GM12801 (cell line): Measurements from ENCODE around the gene HEBP1.

ENCODE experiments used
- TF ChIP-seq, protein P1 (sequence below): IDR thresholded peaks from one replicate; pipeline ENCODE4 v1.5.1; 2011; ENCODE audit warnings: control low read depth; ENCODE audit not compliant: insufficient read length; ENCODE audit errors: extremely low read depth

HEBP1 gene

DNA sequence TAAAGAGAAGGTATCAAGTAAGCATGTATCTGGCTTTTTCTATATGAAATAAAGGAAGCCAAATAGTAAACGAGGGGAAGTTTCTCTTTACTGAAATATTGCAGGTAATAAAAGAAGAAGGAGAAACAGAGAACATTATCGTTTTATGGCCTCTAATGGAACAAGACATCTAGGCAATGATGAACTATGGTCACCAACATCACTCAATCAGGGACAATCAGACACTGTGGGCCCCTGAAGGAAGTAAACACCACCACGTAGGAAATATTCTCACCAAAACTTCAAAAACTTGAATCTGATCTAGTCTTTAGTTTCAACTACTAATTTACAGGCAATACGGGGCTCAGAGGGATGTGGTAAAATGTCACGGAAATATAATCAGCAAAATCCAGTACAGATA, 15.9 kb downstream of the HEBP1 start:
- TF ChIP-seq, protein P1, sequence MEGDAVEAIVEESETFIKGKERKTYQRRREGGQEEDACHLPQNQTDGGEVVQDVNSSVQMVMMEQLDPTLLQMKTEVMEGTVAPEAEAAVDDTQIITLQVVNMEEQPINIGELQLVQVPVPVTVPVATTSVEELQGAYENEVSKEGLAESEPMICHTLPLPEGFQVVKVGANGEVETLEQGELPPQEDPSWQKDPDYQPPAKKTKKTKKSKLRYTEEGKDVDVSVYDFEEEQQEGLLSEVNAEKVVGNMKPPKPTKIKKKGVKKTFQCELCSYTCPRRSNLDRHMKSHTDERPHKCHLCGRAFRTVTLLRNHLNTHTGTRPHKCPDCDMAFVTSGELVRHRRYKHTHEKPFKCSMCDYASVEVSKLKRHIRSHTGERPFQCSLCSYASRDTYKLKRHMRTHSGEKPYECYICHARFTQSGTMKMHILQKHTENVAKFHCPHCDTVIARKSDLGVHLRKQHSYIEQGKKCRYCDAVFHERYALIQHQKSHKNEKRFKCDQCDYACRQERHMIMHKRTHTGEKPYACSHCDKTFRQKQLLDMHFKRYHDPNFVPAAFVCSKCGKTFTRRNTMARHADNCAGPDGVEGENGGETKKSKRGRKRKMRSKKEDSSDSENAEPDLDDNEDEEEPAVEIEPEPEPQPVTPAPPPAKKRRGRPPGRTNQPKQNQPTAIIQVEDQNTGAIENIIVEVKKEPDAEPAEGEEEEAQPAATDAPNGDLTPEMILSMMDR = no peak

DNA sequence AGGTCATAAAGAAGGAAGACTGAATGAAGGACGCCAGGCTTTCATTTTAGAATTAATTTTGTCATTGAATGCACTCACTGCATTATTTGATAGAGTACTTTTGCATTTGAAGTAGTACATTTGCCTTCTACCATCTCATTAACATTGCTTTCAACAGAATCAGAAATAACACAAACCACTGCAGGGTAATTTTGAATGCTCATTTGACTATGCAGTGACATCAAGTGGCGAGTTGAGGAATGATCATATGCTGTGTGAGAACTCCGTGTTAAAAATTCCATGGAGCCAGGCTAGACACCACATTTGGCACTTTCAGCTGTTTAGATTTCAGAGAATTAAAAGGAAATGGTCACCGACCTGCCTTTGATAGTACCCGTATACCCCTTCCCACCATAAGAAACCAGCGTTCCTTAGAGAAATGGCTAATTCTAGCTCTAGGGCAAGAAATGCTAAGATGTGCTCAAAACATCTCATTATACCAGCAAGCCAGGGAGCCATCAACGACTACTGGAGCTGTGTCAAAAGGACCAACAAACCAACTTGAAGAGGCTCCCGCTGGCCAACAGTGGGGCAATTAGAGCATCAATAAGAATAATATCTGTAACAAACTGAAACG, 16.5 kb downstream of the HEBP1 start:
- TF ChIP-seq, protein P1 = no peak

DNA sequence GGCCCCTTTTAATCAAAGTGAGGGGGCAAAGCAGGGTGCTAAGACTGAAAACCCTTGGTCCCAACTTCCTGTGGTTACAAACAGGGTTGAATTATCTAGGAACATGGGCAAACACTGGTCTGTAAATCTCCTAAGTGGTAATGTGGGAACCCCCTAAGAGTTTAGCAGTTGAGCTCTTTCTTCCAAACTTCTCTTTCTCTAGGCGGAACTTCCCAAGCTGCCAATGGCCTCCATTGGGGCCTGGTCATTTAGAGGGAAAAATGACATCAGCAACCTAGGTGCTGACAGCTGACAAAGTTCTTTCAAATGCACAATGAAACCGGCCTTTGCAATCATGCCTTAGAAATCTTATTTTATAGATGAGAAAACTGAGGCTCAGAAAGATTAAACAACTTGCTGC, 17.7 kb downstream of the HEBP1 start:
- TF ChIP-seq, protein P1 = no peak

DNA sequence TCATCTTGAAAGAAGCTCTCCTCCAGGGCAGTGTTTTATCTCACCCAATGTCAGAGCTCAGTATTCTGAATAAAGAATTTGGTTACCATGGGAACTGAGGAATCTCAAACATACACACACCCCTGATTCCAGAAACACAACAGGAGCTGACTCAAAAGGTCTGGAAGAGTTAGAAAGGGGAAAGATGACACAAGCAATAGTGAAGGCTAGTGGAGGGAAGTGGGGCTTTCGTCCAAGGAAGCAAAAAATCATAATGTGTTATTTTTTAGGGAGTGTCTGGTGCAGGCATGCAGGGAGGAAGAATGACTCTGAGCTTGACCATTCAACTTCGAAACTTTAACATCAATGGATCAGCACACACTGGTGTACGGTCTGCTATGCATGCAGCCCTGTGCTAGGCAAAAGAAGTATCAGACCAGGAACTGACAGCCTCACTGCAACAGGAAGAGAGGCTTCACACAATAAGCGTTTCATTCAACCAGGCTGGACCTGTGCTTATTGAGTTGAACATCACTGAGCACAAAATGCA, 20.3 kb downstream of the HEBP1 start:
- TF ChIP-seq, protein P1 = no peak

DNA sequence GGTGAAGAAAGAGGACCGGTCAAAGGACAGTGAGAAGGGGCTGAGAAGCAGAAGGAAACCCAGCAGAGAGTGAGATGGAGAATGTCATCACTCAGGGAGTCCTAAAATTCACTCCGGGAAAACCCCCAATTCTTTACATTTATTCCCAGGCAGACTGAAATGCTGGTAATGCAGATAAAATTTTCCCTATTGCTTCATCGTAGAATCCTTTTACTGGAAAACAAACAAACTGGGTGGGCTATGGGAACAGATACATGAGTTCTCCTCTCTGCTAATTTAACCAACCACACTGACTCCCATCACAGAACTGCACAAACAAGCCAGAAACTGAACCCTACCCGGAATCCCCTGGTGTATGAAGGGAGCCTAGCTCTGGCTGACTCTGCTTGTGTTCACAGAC, 20.9 kb downstream of the HEBP1 start:
- TF ChIP-seq, protein P1 = no peak

DNA sequence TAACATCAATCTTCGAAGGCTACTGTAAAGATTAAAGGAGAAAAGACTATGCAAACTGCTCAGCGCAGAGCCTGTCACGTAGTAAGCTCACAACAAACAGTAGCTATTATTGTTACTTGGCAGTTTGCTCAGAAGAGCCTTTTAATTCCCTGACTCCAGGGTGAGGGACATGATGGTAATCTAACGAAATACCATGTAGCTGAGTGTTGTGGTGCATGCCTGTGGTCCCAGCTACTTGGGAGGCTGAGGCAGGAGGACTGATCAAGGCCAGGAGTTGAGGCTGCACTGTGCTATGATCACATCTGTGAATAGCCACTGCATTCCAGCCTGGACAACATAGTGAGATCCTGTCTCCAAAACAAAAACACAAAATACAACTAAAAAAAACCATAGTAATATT, 22.8 kb downstream of the HEBP1 start:
- TF ChIP-seq, protein P1 = no peak

DNA sequence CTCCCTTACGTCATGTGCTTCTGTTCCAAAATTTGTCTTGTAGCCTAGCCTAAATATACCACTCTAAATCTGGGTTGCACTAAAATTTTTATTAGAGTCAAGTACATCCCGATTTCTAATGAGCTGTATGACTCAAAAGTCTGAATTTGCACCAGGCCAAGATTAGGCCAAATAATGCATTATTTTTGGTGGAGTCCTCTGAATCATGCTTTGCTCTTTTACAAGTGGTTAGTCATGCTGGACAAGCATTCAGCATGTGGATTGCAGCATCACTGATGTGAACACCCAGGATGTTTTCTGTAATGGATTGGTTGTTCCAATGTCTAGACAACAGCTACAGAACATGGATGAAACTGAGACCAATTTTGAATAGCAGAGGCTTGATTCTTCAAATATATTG, 23.7 kb downstream of the HEBP1 start:
- TF ChIP-seq, protein P1 = no peak
